OCI-LY7 (cell line): ENCODE results near the gene RGL1. TPM values are rescaled to one million over a fixed set of nuclear protein-coding genes. Genes with fewer than 3 reads are reported as not detected.

ENCODE experiments used
- BruUV-seq: library from RNA; stranded (reverse); fragments of 400-500 nt; replicated peaks from 2 replicates; lab custom pipeline; 2021; lab: Mats Ljungman, UMichigan
- CTCF ChIA-PET: fragments of 300-600 bp; sonication (Branson Sonifier 250); formaldehyde crosslinking; loops from one replicate; lab custom pipeline; 2022; ENCODE audit warnings: antibody characterized with exemption; ENCODE audit not compliant: unreplicated experiment; lab: Charles Lee
- POLR2A ChIA-PET: fragments of 300-600 bp; sonication (Branson Sonifier 250); formaldehyde crosslinking; loops from one replicate; lab custom pipeline; 2022; ENCODE audit warnings: antibody characterized with exemption; lab: Charles Lee
- DNase-seq: peaks from one replicate; pipeline ENCODE4 v3.0.0-alpha.2; 2015; ENCODE audit warnings: low spot score
- H2AFZ ChIP-seq: fragments of 200-600 bp; sonication (generic), shearing (Covaris generic); 2 replicates; pipeline ENCODE4 v1.6.1; 2014; ENCODE audit warnings: mild to moderate bottlenecking, antibody characterized with exemption, low read length, moderate library complexity
- H3K27ac ChIP-seq: fragments of 200-600 bp; sonication (generic); 2 replicates; pipeline ENCODE4 v1.5.1; 2014; ENCODE audit warnings: mixed run types, low read depth, mild to moderate bottlenecking, moderate library complexity, low read length, inconsistent platforms; ENCODE audit not compliant: poor library complexity, severe bottlenecking
- H3K36me3 ChIP-seq: fragments of 200-600 bp; sonication (generic); 2 replicates; pipeline ENCODE4 v1.6.1; 2014; ENCODE audit warnings: mild to moderate bottlenecking, antibody characterized with exemption, low read length, moderate library complexity, mixed read lengths; ENCODE audit not compliant: insufficient read depth
- H3K4me1 ChIP-seq: fragments of 200-600 bp; sonication (generic); 2 replicates; pipeline ENCODE4 v1.5.1; 2014; ENCODE audit warnings: mild to moderate bottlenecking, low read length; ENCODE audit not compliant: insufficient read depth, poor library complexity, severe bottlenecking
- H3K4me2 ChIP-seq: fragments of 200-600 bp; sonication (generic); 2 replicates; pipeline ENCODE4 v1.6.1; 2014; ENCODE audit warnings: mild to moderate bottlenecking, low read length
- H3K4me3 ChIP-seq: fragments of 200-600 bp; sonication (generic); 2 replicates; pipeline ENCODE4 v1.5.1; 2014; ENCODE audit warnings: mild to moderate bottlenecking, low read depth, low read length; ENCODE audit not compliant: poor library complexity, severe bottlenecking
- H3K79me2 ChIP-seq: fragments of 200-600 bp; sonication (generic); 2 replicates; pipeline ENCODE4 v1.6.1; 2016; ENCODE audit warnings: low read depth, mild to moderate bottlenecking, low read length, moderate library complexity, mixed read lengths; ENCODE audit not compliant: insufficient read depth
- H3K9me2 ChIP-seq: fragments of 200-600 bp; sonication (generic); 2 replicates; pipeline ENCODE4 v1.6.1; 2016; ENCODE audit warnings: mild to moderate bottlenecking, low read length, mixed read lengths; ENCODE audit not compliant: insufficient read depth
- H3K9me3 ChIP-seq: fragments of 200-600 bp; sonication (generic); 2 replicates; pipeline ENCODE4 v1.6.1; 2014; ENCODE audit warnings: mild to moderate bottlenecking, mixed run types, low read length, mixed read lengths
- H4K20me1 ChIP-seq: fragments of 200-600 bp; sonication (generic); 2 replicates; pipeline ENCODE4 v1.6.1; 2014; ENCODE audit warnings: mild to moderate bottlenecking, antibody characterized with exemption, low read length, moderate library complexity, mixed read lengths; ENCODE audit not compliant: insufficient read depth
- CTCF ChIP-seq: fragments of 200-600 bp; sonication (generic); conservative IDR thresholded peaks from 2 replicates; pipeline ENCODE4 v1.5.1; 2014; ENCODE audit warnings: mild to moderate bottlenecking, antibody characterized with exemption, low read length, moderate library complexity, mixed read lengths
- EZH2phosphoT487 ChIP-seq: fragments of 200-600 bp; sonication (generic); IDR thresholded peaks from 2 replicates; pipeline ENCODE4 v1.6.1; 2018; ENCODE audit warnings: low read depth, borderline replicate concordance, mild to moderate bottlenecking, mixed run types, antibody characterized with exemption, low read length, moderate library complexity, mixed read lengths
- intact Hi-C: fragments of 100-400 bp; cut with micrococcal nuclease; formaldehyde crosslinking; loops from one replicate; pipeline ENCODE4 v1.10.0; 2022; ENCODE audit not compliant: unreplicated experiment
- total RNA-seq, 2 experiments: library from RNA; depleted of rRNA in 1 of 2; stranded (reverse); fragments of >200 nt in 1 of 2; shearing (Covaris generic) in 1 of 2; gene quantifications; 2 replicates each; pipeline ENCODE4 v1.2.3, GENCODE V29; 2014 to 2022

The RGL1 gene
- total RNA-seq, 2 experiments from 2014 or later: 0.32 to 0.35 TPM

- H3K79me2 ChIP-seq: no peaks in the 10 kb centered on the region
- H3K9me3 ChIP-seq: no peaks in the 10 kb centered on the region
- no peaks in the 10 kb centered on the region for H4K20me1 ChIP-seq
- no peak overlapping the region for H3K4me3 ChIP-seq
- no peaks in the 10 kb centered on the region for H3K36me3 ChIP-seq
- H3K9me2 ChIP-seq: no peaks in the 10 kb centered on the region
- POLR2A ChIA-PET: no interaction called here
- no peaks in the 10 kb centered on the region for H3K4me1 ChIP-seq
- H2AFZ ChIP-seq: no peak overlapping the region
- DNase-seq: no peak
- BruUV-seq: no TSS peak
- TF ChIP-seq EZH2phosphoT487 (no peak), CTCF (no peak)
- CTCF ChIA-PET: no interaction called here
- H3K4me2 ChIP-seq: no peak overlapping the region
- intact Hi-C loops: no loop called here
- no peak overlapping the region for H3K27ac ChIP-seq
Observed at GRCh38 chr1:183808296-183809027, 3.5 kb downstream of the RGL1 start.

- H4K20me1 ChIP-seq: no peaks in the 10 kb centered on the region
- no peak for DNase-seq
- CTCF ChIA-PET: no interaction called here
- intact Hi-C loops: no loop called here
- H3K36me3 ChIP-seq: no peaks in the 10 kb centered on the region
- H3K79me2 ChIP-seq: no peaks in the 10 kb centered on the region
- TF ChIP-seq CTCF (no peak), EZH2phosphoT487 (no peak)
- H3K9me3 ChIP-seq: no peaks in the 10 kb centered on the region
- no peak overlapping the region for H3K4me3 ChIP-seq
- no peak overlapping the region for H3K27ac ChIP-seq
- no TSS peak for BruUV-seq
- H3K4me2 ChIP-seq: no peak overlapping the region
- H3K4me1 ChIP-seq: no peaks in the 10 kb centered on the region
- POLR2A ChIA-PET: no interaction called here
- H3K9me2 ChIP-seq: no peaks in the 10 kb centered on the region
- H2AFZ ChIP-seq: no peak overlapping the region
Observed at GRCh38 chr1:183810121-183810520, 5.2 kb downstream of the RGL1 start.
